Progenitor cell of endocrine pancreas (in vitro differentiated cells): ENCODE data around the gene FAM25A. TPM values are rescaled to one million over a fixed set of nuclear protein-coding genes. Genes with fewer than 3 reads are reported as not detected.
"Not testable (repeated sequence)": the region's sequence is repeated elsewhere in the genome, so short reads cannot be mapped to it uniquely, and the experiment has no call there.

ENCODE experiments used
- DNase-seq: peaks from one replicate; pipeline ENCODE4 v3.0.0; 2021; ENCODE audit warnings: low spot score; ENCODE audit not compliant: unreplicated experiment
- H3K27ac Mint-ChIP-seq: 2 replicates; pipeline ENCODE4 v1.8.0; 2021; ENCODE audit warnings: mild to moderate bottlenecking, moderate library complexity, mixed read lengths
- H3K27me3 Mint-ChIP-seq: 2 replicates; pipeline ENCODE4 v1.8.0; 2021; ENCODE audit warnings: mixed read lengths
- H3K36me3 Mint-ChIP-seq: 2 replicates; pipeline ENCODE4 v1.8.0; 2022; ENCODE audit warnings: mixed read lengths; ENCODE audit not compliant: insufficient read depth
- H3K4me1 Mint-ChIP-seq: 2 replicates; pipeline ENCODE4 v1.8.0; 2021; ENCODE audit warnings: low read depth, mixed read lengths
- H3K4me3 Mint-ChIP-seq: 2 replicates; pipeline ENCODE4 v1.8.0; 2021; ENCODE audit warnings: low read depth, mild to moderate bottlenecking, moderate library complexity, mixed read lengths
- H3K9me3 Mint-ChIP-seq: 2 replicates; pipeline ENCODE4 v1.8.0; 2021; ENCODE audit warnings: low read depth, mixed read lengths
- CTCF ChIP-seq: fragments of 200-600 bp; sonication (generic); IDR thresholded peaks from one replicate; pipeline ENCODE4 v1.5.0; 2021; ENCODE audit warnings: antibody characterized with exemption, mild to moderate bottlenecking; ENCODE audit not compliant: unreplicated experiment
- total RNA-seq: library from RNA; stranded (reverse); gene quantifications from 2 replicates; pipeline ENCODE4 v1.2.1, GENCODE V29; 2021

Gene FAM25A
- total RNA-seq, 1 donor from 2014 or later: not detected

- H3K27ac Mint-ChIP-seq: no peak overlapping the region
- DNase-seq: no peak
- no peaks in the 10 kb centered on the region for H3K4me1 Mint-ChIP-seq
- peaks cover 5% of the 10 kb centered on the region for H3K9me3 Mint-ChIP-seq
- no peak overlapping the region for H3K4me3 Mint-ChIP-seq
- H3K27me3 Mint-ChIP-seq: peaks cover 7% of the 10 kb centered on the region
- TF ChIP-seq CTCF: no peak
- H3K36me3 Mint-ChIP-seq: no peaks in the 10 kb centered on the region
Measured at GRCh38 chr10:86988520-86988919, 31.6 kb upstream of the FAM25A start.

DNA sequence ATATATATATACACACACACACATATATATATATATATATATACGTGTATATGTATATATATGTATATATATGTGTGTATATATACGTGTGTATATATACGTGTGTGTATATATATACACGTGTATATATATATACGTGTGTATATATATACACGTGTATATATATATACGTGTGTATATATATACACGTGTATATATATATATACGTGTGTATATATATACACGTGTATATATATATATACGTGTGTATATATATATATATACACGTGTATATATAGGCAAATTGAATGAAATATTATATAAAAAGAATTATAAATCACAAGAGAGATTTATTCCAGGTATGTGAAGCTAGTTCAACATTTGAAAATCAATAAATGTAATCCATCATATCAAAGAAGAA, 28.7 kb upstream of the FAM25A start:
- H3K4me3 Mint-ChIP-seq, H3K4me1 Mint-ChIP-seq, DNase-seq, H3K9me3 Mint-ChIP-seq, H3K36me3 Mint-ChIP-seq, H3K27ac Mint-ChIP-seq, H3K27me3 Mint-ChIP-seq: not testable (repeated sequence)

DNA sequence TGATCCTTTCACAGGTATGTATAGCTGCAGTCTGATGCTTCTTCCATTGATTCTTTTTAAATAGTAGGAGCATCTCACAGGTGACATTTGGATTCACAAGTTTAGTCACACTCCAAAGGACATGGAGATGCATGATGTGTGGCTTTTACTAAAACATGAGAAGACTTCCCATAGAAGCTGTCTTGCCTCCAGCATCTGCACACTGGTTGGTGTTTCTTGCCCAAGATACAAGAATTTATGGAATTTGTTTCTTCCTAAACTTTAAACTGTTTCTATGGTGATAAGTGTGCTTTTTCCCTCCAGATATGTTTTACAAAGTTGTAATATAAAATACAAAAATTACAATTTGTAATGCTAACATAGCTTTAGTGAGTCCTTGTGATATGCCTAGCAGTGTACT, 27.6 kb upstream of the FAM25A start:
- Mint-ChIP-seq H3K27ac (no peak overlapping the region), H3K9me3 (no peaks in the 10 kb centered on the region), H3K36me3 (no peaks in the 10 kb centered on the region), H3K27me3 (peaks cover 7% of the 10 kb centered on the region), H3K4me1 (no peaks in the 10 kb centered on the region), H3K4me3 (no peak overlapping the region)
- TF ChIP-seq CTCF: no peak
- DNase-seq: no peak

DNA sequence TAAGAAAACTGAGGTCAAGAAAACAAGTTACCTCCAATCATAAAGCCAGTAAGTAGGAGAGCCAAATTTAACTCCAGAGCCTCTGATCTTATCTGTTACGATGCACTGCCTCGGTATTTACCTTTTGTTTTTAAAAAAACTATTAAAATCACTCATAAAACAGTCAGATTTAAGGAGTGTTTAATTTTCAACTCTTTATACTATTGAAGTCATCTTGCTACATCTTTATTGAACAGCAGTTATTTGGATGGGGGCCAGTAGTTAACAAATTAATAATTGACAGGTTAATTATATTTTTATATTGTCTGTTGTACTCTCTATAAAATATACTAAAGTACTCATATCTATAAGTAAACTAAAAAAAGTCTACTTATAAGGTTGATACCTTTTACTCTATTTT, 27.2 kb upstream of the FAM25A start:
- Mint-ChIP-seq H3K4me1 (no peaks in the 10 kb centered on the region), H3K27me3 (peaks cover 7% of the 10 kb centered on the region), H3K36me3 (no peaks in the 10 kb centered on the region), H3K27ac (no peak overlapping the region), H3K4me3 (no peak overlapping the region), H3K9me3 (no peaks in the 10 kb centered on the region)
- no peak for DNase-seq
- no peak for TF ChIP-seq CTCF

- H3K4me1 Mint-ChIP-seq, H3K36me3 Mint-ChIP-seq, H3K9me3 Mint-ChIP-seq, H3K27me3 Mint-ChIP-seq, DNase-seq, H3K4me3 Mint-ChIP-seq, H3K27ac Mint-ChIP-seq: not testable (repeated sequence)
Measured at GRCh38 chr10:86999802-87000403, 20.2 kb upstream of the FAM25A start.

DNA sequence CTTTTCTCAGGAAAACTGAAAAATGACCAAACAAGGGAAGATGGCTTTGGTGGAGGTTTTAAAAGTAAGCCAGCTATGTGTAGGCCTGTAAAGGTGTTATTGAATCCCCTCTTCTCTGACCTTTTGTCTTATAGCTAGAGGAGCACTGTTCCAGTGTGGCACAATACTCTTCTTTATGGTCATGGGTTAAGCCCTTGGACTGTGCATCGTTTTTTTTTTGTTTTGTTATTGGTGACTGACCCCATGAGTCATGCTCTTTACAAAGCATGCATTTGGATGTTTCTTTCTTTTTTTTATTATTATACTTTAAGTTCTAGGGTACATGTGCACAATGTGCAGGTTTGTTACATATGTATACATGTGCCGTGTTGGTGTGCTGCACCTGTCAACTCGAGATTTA, 19.6 kb upstream of the FAM25A start:
- H3K36me3 Mint-ChIP-seq: no peaks in the 10 kb centered on the region
- no peak overlapping the region for H3K27ac Mint-ChIP-seq
- H3K27me3 Mint-ChIP-seq: no peaks in the 10 kb centered on the region
- H3K9me3 Mint-ChIP-seq: no peaks in the 10 kb centered on the region
- no peak for TF ChIP-seq CTCF
- no peaks in the 10 kb centered on the region for H3K4me1 Mint-ChIP-seq
- H3K4me3 Mint-ChIP-seq: no peak overlapping the region
- no peak for DNase-seq

- not testable (repeated sequence) for H3K27ac Mint-ChIP-seq, H3K27me3 Mint-ChIP-seq, H3K4me1 Mint-ChIP-seq, H3K4me3 Mint-ChIP-seq, DNase-seq, H3K36me3 Mint-ChIP-seq, H3K9me3 Mint-ChIP-seq
Measured at GRCh38 chr10:87007124-87007523, 13.0 kb upstream of the FAM25A start.

- H3K9me3 Mint-ChIP-seq, H3K4me3 Mint-ChIP-seq, H3K27me3 Mint-ChIP-seq, H3K4me1 Mint-ChIP-seq, DNase-seq, H3K27ac Mint-ChIP-seq, H3K36me3 Mint-ChIP-seq: not testable (repeated sequence)
Measured at GRCh38 chr10:87007674-87008073, 12.4 kb upstream of the FAM25A start.

DNA sequence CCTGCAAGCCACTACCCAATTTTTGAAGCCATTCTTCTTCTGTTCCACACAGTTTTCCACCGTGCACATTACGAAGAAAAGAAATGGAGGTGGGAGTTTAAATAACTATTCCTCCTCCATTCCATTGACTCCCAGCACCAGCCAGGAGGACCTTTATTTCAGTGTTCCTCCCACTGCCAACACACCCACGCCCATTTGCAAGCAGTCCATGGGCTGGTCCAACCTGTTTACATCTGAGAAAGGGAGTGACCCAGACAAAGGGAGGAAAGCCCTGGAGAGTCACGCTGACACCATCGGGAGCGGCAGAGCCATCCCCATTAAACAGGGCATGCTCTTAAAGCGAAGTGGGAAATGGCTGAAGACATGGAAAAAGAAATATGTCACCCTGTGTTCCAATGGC, 11.8 kb upstream of the FAM25A start:
- not testable (repeated sequence) for H3K27me3 Mint-ChIP-seq, DNase-seq, H3K4me1 Mint-ChIP-seq, H3K36me3 Mint-ChIP-seq, H3K9me3 Mint-ChIP-seq, H3K27ac Mint-ChIP-seq, H3K4me3 Mint-ChIP-seq

DNA sequence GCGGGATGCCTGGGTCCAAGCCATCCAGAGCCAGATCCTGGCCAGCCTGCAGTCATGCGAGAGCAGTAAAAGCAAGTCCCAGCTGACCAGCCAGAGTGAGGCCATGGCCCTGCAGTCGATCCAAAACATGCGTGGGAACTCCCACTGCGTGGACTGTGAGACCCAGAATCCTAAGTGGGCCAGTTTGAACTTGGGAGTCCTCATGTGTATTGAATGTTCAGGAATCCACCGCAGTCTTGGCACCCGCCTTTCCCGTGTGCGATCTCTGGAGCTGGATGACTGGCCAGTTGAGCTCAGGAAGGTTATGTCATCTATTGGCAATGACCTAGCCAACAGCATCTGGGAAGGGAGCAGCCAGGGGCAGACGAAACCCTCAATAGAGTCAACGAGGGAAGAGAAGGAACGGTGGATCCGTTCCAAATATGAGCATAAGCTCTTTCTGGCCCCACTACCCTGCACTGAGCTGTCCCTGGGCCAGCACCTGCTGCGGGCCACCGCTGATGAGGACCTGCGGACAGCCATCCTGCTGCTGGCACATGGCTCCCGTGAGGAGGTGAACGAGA, 10.9 kb upstream of the FAM25A start:
- not testable (repeated sequence) for H3K27ac Mint-ChIP-seq, H3K27me3 Mint-ChIP-seq, H3K4me1 Mint-ChIP-seq, DNase-seq, H3K9me3 Mint-ChIP-seq, H3K4me3 Mint-ChIP-seq, H3K36me3 Mint-ChIP-seq
